A673 (cell line): Measurements from ENCODE around the gene PRKCSH. TPM values are rescaled to one million over a fixed set of nuclear protein-coding genes. Genes with fewer than 3 reads are reported as not detected.
A peak's percentile ranks its signal among the peaks of the same experiment; 100 is the strongest.

Source experiments
- BruUV-seq: library from RNA; stranded (reverse); fragments of 400-500 nt; replicated peaks from 2 replicates; lab custom pipeline; 2021; lab: Mats Ljungman, UMichigan
- CTCF ChIA-PET: fragments of 300-600 bp; sonication (Branson Sonifier 250); formaldehyde crosslinking; loops from one replicate; lab custom pipeline; 2022; ENCODE audit warnings: antibody characterized with exemption; lab: Charles Lee
- POLR2A ChIA-PET: fragments of 300-600 bp; sonication (Branson Sonifier 250); formaldehyde crosslinking; loops from one replicate; lab custom pipeline; 2022; ENCODE audit warnings: antibody characterized with exemption; ENCODE audit not compliant: low non-redundant PET; lab: Charles Lee
- DNase-seq: peaks from one replicate; pipeline ENCODE4 v3.0.0-alpha.2; 2015; ENCODE audit warnings: low spot score
- H3K27ac ChIP-seq: fragments of 200-600 bp; sonication (generic); 2 replicates; pipeline ENCODE4 v1.5.1; 2016; ENCODE audit warnings: mixed run types, low read depth, mild to moderate bottlenecking, mixed read lengths, antibody characterized with exemption, low read length; ENCODE audit not compliant: poor library complexity, severe bottlenecking
- H3K27me3 ChIP-seq: fragments of 200-600 bp; sonication (generic); replicated peaks from 2 replicates; pipeline ENCODE4 v1.6.1; 2017; ENCODE audit warnings: mixed run types, low read depth, mild to moderate bottlenecking, mixed read lengths, antibody characterized with exemption, low read length; ENCODE audit not compliant: insufficient read depth, poor library complexity
- H3K36me3 ChIP-seq: fragments of 200-600 bp; sonication (generic); 2 replicates; pipeline ENCODE4 v1.6.1; 2016; ENCODE audit warnings: mixed run types, mild to moderate bottlenecking, mixed read lengths, antibody characterized with exemption, low read length; ENCODE audit not compliant: insufficient read depth, poor library complexity, severe bottlenecking
- H3K4me1 ChIP-seq: fragments of 200-600 bp; sonication (generic); 2 replicates; pipeline ENCODE4 v1.6.1; 2017; ENCODE audit warnings: mixed run types, mild to moderate bottlenecking, mixed read lengths, antibody characterized with exemption, low read length; ENCODE audit not compliant: insufficient read depth, poor library complexity, severe bottlenecking
- H3K4me3 ChIP-seq: fragments of 200-600 bp; sonication (generic); 2 replicates; pipeline ENCODE4 v1.5.1; 2016; ENCODE audit warnings: low read depth, mixed run types, mild to moderate bottlenecking, mixed read lengths, low read length; ENCODE audit not compliant: poor library complexity, severe bottlenecking
- H3K9me3 ChIP-seq: fragments of 200-600 bp; sonication (generic); 2 replicates; pipeline ENCODE4 v1.6.1; 2016; ENCODE audit warnings: mixed run types, low read depth, mild to moderate bottlenecking, mixed read lengths, antibody characterized with exemption, low read length; ENCODE audit not compliant: poor library complexity, severe bottlenecking
- EZH2 ChIP-seq: fragments of 200-600 bp; sonication (generic); IDR thresholded peaks from 2 replicates; pipeline ENCODE4 v1.6.1; 2017; ENCODE audit warnings: borderline replicate concordance, low read depth, mild to moderate bottlenecking, mixed read lengths, antibody characterized with exemption, low read length; ENCODE audit not compliant: poor library complexity, severe bottlenecking
- intact Hi-C: fragments of 100-400 bp; cut with micrococcal nuclease; formaldehyde crosslinking; loops from one replicate; pipeline ENCODE4 v1.10.0; 2022; ENCODE audit not compliant: unreplicated experiment
- total RNA-seq: library from RNA; stranded (reverse); gene quantifications from 2 replicates; pipeline ENCODE4 v1.2.3, GENCODE V29; 2021
- TF ChIP-seq, protein P1 (sequence below): fragments of 300-800, 200-600 bp; sonication (generic); conservative IDR thresholded peaks from 2 replicates; pipeline ENCODE4 v1.5.1; 2017; ENCODE audit warnings: low read depth, mild to moderate bottlenecking, antibody characterized with exemption, low read length, moderate library complexity, mixed read lengths

Gene PRKCSH
- total RNA-seq, 1 experiment from 2014 or later, result 468 TPM

DNA sequence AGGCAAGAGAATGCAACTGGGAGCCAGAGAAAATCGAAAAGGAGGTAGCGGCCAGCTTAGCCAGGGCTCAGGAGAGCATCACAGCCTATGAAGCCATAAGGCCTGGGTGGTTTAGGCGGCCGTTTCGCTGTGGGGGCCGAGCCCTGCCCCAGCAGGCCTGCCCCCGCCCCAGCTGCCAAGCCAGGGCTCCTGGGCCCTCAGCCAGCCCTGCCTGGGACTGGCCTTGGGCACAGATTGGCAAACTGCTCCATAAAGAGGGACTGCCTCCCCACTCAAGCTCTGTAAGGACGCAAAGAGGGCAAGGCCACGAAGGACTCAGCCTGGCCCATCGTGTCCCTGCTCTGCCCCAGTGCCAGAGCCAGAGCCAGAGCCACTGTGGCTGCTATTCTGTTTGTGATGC is 60.0 kb downstream of the PRKCSH start:
- Histone ChIP-seq H3K4me1 (no peaks in the 10 kb centered on the region), H3K4me3 (no peak overlapping the region), H3K9me3 (no peaks in the 10 kb centered on the region), H3K27ac (no peak overlapping the region), H3K36me3 (peaks cover 7% of the 10 kb centered on the region), H3K27me3 (no peaks in the 10 kb centered on the region)
- CTCF ChIA-PET, result no interaction called here
- intact Hi-C loops, result no loop called here
- no peak for DNase-seq
- TF ChIP-seq, protein P1, sequence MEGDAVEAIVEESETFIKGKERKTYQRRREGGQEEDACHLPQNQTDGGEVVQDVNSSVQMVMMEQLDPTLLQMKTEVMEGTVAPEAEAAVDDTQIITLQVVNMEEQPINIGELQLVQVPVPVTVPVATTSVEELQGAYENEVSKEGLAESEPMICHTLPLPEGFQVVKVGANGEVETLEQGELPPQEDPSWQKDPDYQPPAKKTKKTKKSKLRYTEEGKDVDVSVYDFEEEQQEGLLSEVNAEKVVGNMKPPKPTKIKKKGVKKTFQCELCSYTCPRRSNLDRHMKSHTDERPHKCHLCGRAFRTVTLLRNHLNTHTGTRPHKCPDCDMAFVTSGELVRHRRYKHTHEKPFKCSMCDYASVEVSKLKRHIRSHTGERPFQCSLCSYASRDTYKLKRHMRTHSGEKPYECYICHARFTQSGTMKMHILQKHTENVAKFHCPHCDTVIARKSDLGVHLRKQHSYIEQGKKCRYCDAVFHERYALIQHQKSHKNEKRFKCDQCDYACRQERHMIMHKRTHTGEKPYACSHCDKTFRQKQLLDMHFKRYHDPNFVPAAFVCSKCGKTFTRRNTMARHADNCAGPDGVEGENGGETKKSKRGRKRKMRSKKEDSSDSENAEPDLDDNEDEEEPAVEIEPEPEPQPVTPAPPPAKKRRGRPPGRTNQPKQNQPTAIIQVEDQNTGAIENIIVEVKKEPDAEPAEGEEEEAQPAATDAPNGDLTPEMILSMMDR, result no peak
- TF ChIP-seq EZH2, result no peak
- no TSS peak for BruUV-seq
- POLR2A ChIA-PET, result no interaction called here

DNA sequence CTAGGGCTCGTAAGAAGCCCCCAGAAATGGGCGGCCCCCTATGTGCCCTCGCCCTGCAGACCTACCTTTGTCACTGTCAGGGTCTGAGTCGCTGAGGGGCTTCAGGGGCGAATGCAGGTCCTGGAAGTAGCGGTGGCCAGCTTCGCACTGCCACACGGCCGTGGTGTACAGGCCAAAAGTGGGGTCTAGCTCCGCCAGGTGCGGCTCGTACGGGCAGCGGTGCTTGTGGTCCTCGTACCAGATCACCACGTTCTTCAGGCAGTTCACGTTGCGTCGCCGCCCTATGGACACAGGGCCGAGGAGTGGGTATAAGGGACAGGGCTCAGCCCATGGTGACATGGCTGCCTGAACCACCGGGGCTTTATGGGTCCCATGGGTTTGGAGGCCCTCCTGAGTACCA is 60.5 kb downstream of the PRKCSH start:
- CTCF ChIA-PET, result no interaction called here
- POLR2A ChIA-PET, result no interaction called here
- TF ChIP-seq, protein P1, result no peak
- no peak for TF ChIP-seq EZH2

DNA sequence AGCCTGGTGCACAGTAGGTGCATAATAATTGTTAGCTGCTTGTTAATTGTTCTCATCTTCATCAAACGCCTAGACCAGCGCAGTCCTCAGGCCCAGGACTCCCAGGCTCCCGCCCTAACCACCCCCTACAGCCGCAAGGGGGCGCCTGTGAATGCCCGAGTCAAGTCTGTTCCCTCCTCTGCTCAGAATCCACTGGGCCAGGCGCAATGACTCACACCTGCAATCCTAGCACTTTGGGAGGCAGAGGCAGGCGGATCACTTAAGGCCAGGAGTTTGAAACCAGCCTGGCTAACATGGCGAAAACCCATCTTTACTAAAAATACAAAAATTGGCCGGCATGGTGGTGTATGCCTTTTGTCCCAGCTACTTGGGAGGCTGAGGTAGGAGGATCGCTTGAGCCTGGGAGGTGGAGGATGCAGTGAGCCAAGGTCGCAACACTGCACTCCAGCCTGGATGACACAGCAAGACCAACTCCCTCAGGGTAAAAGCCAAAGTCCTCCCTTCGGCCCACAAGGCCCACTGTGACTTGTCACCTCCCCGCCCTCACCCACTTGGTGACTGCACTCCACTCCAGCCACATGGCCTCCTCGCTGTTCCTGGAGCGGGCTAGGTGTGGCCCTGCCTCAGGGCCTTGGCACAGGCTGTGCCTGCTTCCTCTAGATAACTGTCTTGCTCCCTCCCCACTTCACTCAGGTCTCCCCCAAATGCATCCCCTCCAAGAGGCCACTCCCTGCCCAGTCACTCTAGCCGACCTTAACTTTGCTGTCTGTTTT is 61.1 kb downstream of the PRKCSH start:
- Histone ChIP-seq H3K27me3 (no peaks in the 10 kb centered on the region), H3K9me3 (no peaks in the 10 kb centered on the region), H3K27ac (no peak overlapping the region), H3K36me3 (peaks cover 7% of the 10 kb centered on the region), H3K4me3 (no peak overlapping the region), H3K4me1 (no peaks in the 10 kb centered on the region)
- peak; percentile 84 for DNase-seq
- POLR2A ChIA-PET, result no interaction called here
- no TSS peak for BruUV-seq
- TF ChIP-seq EZH2, result no peak
- TF ChIP-seq, protein P1, result peak; percentile 87
- intact Hi-C loops, result loop anchor here (2.0 kb wide), 1 partner anchor 90 kb away; no protein-coding TSS in a partner anchor
- CTCF ChIA-PET, result no interaction called here

More for the DNA sequence above, 60.5 kb downstream of the PRKCSH start:
- H3K27me3 ChIP-seq, result no peaks in the 10 kb centered on the region
- H3K4me3 ChIP-seq, result no peak overlapping the region
- intact Hi-C loops, result loop anchor here (2.0 kb wide), 1 partner anchor 91 kb away; no protein-coding TSS in a partner anchor
- BruUV-seq, result no TSS peak
- DNase-seq, result no peak
- no peak overlapping the region for H3K27ac ChIP-seq
- H3K36me3 ChIP-seq, result peaks cover 7% of the 10 kb centered on the region
- H3K4me1 ChIP-seq, result no peaks in the 10 kb centered on the region
- no peaks in the 10 kb centered on the region for H3K9me3 ChIP-seq
